Osteoblast (primary cell): ENCODE data around the gene PROX1. TPM values are rescaled to one million over a fixed set of nuclear protein-coding genes. Genes with fewer than 3 reads are reported as not detected.

Experiments used
- DNase-seq: peaks from one replicate; pipeline ENCODE4 v3.0.0; 2011; ENCODE audit warnings: low spot score, mixed read lengths; ENCODE audit not compliant: insufficient read length; ENCODE audit errors: missing footprints
- H2AFZ ChIP-seq: 2 replicates; pipeline ENCODE4 v1.6.0; 2011; ENCODE audit warnings: mild to moderate bottlenecking, low read length
- H3K27ac ChIP-seq: 2 replicates; pipeline ENCODE4 v1.5.1; 2011; ENCODE audit warnings: mild to moderate bottlenecking, low read depth, low read length, moderate library complexity
- H3K27me3 ChIP-seq: 2 replicates; pipeline ENCODE4 v1.6.0; 2012; ENCODE audit warnings: mild to moderate bottlenecking, control low read depth, inconsistent platforms, low read length, moderate library complexity; ENCODE audit not compliant: insufficient read depth
- H3K36me3 ChIP-seq: 2 replicates; pipeline ENCODE4 v1.5.1; 2011; ENCODE audit warnings: mild to moderate bottlenecking, low read length, control low read depth, moderate library complexity; ENCODE audit not compliant: insufficient read depth
- H3K4me1 ChIP-seq: 2 replicates; pipeline ENCODE4 v1.5.1; 2011; ENCODE audit warnings: mild to moderate bottlenecking, low read length, control low read depth, moderate library complexity; ENCODE audit not compliant: insufficient read depth
- H3K4me2 ChIP-seq: 2 replicates; pipeline ENCODE4 v1.6.0; 2011; ENCODE audit warnings: mild to moderate bottlenecking, low read length; ENCODE audit not compliant: insufficient read depth
- H3K4me3 ChIP-seq: fragments of 200-600 bp; sonication (generic); 3 replicates; pipeline ENCODE4 v1.5.1; 2012; ENCODE audit warnings: mild to moderate bottlenecking, low read length, inconsistent platforms; ENCODE audit not compliant: insufficient read depth
- H3K79me2 ChIP-seq: 2 replicates; pipeline ENCODE4 v1.6.0; 2012; ENCODE audit warnings: mild to moderate bottlenecking, low read length, control low read depth, inconsistent platforms; ENCODE audit not compliant: insufficient read depth
- H3K9me3 ChIP-seq: 2 replicates; pipeline ENCODE4 v1.5.1; 2011; ENCODE audit warnings: low read depth, low read length, control low read depth
- H4K20me1 ChIP-seq: 2 replicates; pipeline ENCODE4 v1.6.0; 2012; ENCODE audit warnings: mild to moderate bottlenecking, low read length, control low read depth; ENCODE audit not compliant: insufficient read depth
- CTCF ChIP-seq: IDR thresholded peaks from 2 replicates; pipeline ENCODE4 v1.5.1; 2011; ENCODE audit warnings: mild to moderate bottlenecking, low read depth, low read length, moderate library complexity; ENCODE audit errors: extremely low read depth
- total RNA-seq: library from RNA; depleted of rRNA; stranded (reverse); fragments of >200 nt; gene quantifications from 2 replicates; pipeline ENCODE4 v1.2.3, GENCODE V29; 2012

Gene PROX1
- total RNA-seq, 1 donor = under 0.01 TPM

- no peak overlapping the region for H3K27ac ChIP-seq
- H3K4me1 ChIP-seq = no peaks in the 10 kb centered on the region
- no peak for TF ChIP-seq CTCF
- H3K4me3 ChIP-seq = no peak overlapping the region
- H2AFZ ChIP-seq = no peak overlapping the region
- H3K4me2 ChIP-seq = no peak overlapping the region
- no peaks in the 10 kb centered on the region for H3K27me3 ChIP-seq
- H3K36me3 ChIP-seq = no peaks in the 10 kb centered on the region
- H3K79me2 ChIP-seq = no peaks in the 10 kb centered on the region
- no peak for DNase-seq
- no peaks in the 10 kb centered on the region for H4K20me1 ChIP-seq
- no peaks in the 10 kb centered on the region for H3K9me3 ChIP-seq
Observed at GRCh38 chr1:214066936-214067335, 79.2 kb downstream of the PROX1 start.

- H3K27me3 ChIP-seq = no peaks in the 10 kb centered on the region
- DNase-seq = no peak
- no peaks in the 10 kb centered on the region for H3K79me2 ChIP-seq
- no peak overlapping the region for H3K4me3 ChIP-seq
- H3K9me3 ChIP-seq = no peaks in the 10 kb centered on the region
- H2AFZ ChIP-seq = no peak overlapping the region
- no peaks in the 10 kb centered on the region for H3K36me3 ChIP-seq
- no peak overlapping the region for H3K4me2 ChIP-seq
- no peak for TF ChIP-seq CTCF
- H4K20me1 ChIP-seq = no peaks in the 10 kb centered on the region
- H3K4me1 ChIP-seq = no peaks in the 10 kb centered on the region
- no peak overlapping the region for H3K27ac ChIP-seq
Observed at GRCh38 chr1:214067397-214067796, 79.6 kb downstream of the PROX1 start.

- Histone ChIP-seq H3K4me2 (no peak overlapping the region), H4K20me1 (no peaks in the 10 kb centered on the region), H2AFZ (no peak overlapping the region), H3K27me3 (no peaks in the 10 kb centered on the region), H3K36me3 (no peaks in the 10 kb centered on the region), H3K79me2 (no peaks in the 10 kb centered on the region), H3K27ac (no peak overlapping the region), H3K9me3 (no peaks in the 10 kb centered on the region), H3K4me1 (no peaks in the 10 kb centered on the region), H3K4me3 (no peak overlapping the region)
- DNase-seq = peak; percentile 36
- TF ChIP-seq CTCF = no peak
Observed at GRCh38 chr1:214067853-214068703, 80.3 kb downstream of the PROX1 start.

- H3K36me3 ChIP-seq = no peaks in the 10 kb centered on the region
- H3K79me2 ChIP-seq = no peaks in the 10 kb centered on the region
- H3K27me3 ChIP-seq = no peaks in the 10 kb centered on the region
- no peak overlapping the region for H3K4me3 ChIP-seq
- no peak for DNase-seq
- H3K4me2 ChIP-seq = no peak overlapping the region
- H2AFZ ChIP-seq = no peak overlapping the region
- TF ChIP-seq CTCF = no peak
- H3K9me3 ChIP-seq = no peaks in the 10 kb centered on the region
- H3K4me1 ChIP-seq = no peaks in the 10 kb centered on the region
- H3K27ac ChIP-seq = no peak overlapping the region
- no peaks in the 10 kb centered on the region for H4K20me1 ChIP-seq
Observed at GRCh38 chr1:214068979-214069378, 81.2 kb downstream of the PROX1 start.
